GM21526 (cell line): ENCODE data around the gene SYNDIG1.
"Not testable (repeated sequence)": the region's sequence is repeated elsewhere in the genome, so short reads cannot be mapped to it uniquely, and the experiment has no call there.

Experiments used
- ATAC-seq: cut with Tn5 transposase; IDR thresholded peaks from one replicate; pipeline ENCODE4 v1.9.1; 2021; ENCODE audit warnings: moderate library complexity; ENCODE audit not compliant: unreplicated experiment, low FRiP score

SYNDIG1 gene

DNA sequence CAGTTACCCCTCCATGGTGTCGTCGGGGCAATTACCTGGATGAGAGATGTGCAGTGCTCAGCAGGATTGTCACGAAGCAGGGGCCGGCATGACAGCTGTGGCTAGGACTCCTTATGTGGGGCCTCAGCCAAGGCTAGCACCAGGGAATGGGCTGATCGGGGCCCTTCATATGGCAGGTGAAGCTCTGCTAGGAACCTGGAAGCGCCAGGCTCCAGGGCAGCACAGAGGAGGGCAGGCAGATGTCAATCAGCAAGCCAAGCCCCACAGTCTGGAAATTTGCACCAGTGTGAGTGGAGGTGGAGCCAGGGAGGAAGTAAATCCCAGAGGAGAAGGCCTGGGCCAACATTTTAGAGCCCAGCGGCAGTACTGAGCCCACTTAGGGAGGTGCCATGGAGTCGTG lies 21.2 kb downstream of the SYNDIG1 start:
- ATAC-seq, result no peak

DNA sequence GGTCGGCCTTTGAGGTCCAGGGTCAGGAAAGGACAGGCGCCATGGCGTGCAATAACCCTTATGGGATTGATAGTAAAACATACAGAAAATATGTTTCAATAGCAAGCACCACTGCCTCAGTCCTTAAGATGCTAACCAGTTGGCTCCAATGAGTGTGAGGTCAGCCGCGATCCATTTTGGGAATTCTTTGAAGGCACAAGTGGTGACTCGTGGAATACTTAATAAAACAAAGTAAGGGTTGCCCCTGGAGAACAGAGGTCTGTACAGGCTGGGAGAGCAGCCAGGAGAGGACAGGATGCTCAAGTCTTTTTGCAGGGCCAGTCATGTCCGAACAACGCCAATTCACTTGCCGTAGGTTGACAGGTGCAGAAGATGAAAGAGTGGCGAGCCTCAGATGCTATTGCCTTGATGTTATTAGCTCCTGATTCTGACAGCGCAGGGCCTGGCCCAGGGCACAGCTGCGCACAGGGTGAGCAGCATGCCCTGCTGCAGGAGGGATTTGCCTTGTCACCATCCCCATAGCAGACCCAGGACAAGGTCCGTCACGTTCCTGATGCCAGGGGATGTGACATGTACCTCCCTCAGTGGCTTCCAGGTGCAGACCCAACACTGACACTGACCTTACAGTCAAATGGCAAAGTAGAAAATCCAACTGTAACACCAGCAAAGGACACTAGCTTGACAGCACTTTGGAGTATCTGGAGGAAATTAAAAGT lies 21.8 kb downstream of the SYNDIG1 start:
- ATAC-seq, result no peak

DNA sequence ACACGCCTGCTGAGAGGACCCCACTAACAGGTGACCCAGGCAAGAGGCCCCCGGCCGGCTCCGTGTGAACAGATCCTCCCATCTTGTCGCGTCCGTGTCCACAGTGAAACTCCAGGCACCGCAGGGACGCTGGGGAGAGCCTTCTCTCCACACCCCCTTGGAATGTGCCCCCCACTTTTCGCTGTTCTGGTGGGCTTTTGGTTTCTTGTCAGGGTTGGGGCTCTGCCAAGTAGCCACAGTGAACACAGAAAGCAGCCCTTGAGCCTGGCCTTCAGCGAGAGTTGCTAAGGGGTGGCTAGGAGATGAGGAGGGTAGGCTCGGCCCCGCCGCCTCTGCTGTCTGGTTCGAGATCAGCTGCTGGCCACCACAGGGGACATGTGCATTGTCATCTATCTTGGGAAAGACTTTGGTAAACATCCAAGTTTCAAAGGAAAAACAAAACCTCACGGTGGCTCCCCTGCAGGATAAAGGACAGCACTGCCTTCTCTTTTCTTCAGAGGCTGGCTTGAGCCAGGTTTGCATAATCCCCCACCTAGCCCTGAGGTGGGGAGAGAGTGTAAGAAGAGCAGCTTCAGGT lies 22.7 kb downstream of the SYNDIG1 start:
- no peak for ATAC-seq

DNA sequence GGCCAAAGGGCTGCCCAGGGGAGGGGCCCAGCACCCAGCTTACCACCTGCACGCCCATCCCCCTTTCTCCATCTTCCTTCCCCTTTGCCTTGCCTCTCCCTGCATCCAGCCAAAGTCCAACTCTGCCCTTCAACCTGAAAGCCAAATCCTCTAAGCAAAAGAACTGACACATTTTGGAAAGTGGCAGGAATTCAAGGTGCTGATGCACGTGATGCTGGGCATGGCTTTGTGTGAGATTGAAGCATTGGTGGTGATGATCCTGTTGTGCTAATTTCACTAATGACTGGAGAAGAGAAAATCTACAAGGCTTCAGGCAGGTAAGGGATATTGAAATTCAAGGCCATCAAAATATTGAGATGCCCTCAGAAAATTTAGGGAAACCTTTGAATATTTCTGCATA lies 23.3 kb downstream of the SYNDIG1 start:
- ATAC-seq, result no peak

DNA sequence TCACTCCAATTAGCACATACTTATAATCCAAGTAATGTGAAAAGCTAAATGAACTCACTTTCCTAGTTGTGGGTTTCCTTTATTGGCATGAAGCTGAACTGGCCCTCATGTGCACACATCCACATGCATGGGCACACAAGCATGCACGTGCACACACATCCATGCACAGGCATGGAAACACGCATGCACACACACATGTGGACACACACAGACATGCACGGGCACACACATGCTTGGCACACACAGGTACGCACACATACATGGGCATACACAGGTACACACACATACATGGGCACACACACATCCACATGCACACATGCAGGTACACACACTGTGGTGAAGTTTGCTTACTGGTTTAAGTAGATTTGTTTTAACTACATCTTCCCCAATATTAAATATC lies 23.8 kb downstream of the SYNDIG1 start:
- ATAC-seq, result no peak

DNA sequence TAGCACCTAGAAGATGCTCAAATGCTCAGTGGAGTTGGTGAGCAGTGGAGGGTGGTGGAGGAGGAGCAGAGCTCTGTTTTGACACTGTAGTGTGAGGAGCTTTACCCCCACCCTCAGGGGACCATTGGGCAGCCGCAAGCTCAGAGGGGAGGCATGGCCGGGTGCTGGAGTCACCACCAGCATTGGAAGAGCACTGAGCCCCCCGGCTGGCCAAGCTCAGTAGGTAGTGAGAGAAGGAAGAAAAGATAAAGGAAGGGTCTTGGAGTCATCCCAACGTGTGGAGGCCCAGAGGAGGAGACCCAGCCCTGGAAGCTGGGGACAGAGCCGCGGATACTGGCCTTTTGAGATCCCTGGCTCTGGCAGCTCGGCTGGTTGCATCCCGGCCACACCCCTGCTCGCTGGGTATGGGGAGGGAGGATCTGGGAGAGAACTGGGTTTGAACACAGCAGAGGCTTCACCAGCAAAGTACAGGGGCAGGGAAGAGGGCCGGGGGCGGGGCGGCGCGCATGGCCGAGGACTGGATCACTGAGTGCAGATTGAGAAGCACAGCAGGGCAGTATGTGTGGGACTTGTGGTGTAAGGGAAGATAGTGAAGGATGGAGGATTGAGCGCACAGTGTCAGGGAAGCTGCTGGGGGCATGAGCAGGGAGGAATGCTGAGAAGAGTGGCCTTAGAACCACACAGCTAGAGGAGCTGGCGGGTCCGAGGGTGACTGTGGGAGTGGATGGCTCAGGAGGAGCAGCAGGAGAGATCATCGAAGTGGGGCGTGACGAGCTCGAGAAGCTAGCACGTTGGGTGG lies 24.4 kb downstream of the SYNDIG1 start:
- ATAC-seq, result no peak

DNA sequence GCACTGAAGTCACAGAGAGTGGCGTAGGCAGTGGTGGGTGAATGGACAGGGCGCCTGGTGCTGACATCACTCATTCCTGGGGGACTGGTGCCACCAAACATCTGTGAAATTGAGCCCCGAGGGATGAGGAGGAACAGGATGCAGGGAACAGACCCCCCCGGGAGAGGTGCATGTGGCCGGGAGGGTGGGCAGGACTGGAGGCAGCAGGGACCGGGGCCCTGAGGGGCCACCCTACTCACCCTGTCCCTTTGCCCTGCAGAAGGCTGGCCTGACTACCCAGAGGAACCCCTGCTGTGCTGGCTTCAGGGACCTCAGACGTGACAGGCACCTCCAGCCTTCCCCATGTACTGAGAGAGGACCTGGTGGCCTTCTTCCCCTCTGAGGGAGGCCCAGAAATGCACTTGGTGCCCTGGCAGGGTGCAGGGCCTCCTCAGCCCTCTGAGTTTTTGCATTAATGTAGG lies 25.1 kb downstream of the SYNDIG1 start:
- no peak for ATAC-seq

DNA sequence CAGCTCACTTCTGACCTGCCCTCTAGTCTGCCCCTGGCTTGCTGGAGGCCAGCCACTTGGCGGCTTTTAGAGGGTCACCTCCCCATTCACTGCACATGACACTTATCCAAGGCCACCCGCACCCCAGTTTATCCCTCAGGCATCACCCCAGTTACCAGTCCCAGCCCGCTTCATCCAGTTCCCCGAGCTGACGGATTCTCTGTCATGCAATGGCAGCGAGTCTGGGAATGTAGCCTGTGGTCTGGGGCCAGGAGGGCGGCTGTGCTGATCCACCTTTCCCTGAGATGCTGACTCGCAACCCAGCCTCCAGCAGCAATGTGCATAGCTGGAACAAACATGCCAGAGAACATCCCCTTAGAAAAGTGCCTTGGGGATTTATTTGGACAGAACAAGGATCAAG lies 25.8 kb downstream of the SYNDIG1 start:
- no peak for ATAC-seq

DNA sequence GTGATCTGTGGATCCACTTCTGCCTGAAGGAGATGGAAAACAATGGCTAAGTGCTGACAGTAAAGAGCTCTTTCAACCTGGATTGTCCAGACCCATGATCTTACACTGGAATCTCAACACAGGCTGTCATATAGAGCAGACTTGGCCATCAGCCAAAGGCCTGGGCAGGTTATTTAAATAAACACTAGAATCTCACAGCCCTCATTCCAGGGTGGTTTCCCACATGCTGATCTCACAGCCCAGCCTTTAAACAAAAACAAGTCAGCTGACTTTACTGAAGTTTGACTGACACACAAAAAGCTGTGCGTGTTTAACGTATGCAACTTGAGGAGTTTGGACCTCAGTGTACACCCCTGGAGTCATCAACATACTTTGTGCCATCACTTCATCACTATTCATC lies 28.4 kb downstream of the SYNDIG1 start:
- no peak for ATAC-seq

DNA sequence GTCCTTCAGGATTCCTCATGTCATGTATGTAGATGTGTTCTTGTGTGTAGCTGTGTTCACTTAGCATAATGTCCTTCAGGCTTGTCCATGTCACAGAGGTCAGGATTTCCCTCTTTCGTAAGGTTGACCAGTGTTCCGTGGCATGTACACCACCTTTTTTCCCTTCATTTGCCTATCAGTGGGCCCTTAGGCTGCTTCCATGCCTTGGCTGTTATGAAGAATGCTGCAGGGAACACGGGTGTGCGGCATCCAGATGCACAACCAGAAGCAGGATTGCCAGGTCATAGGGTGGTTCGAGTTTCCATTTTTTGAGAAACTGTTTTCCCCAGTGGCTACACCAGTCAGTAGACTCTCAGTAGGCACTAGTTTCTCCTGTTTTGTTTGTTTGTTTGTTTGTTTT lies 29.2 kb downstream of the SYNDIG1 start:
- no peak for ATAC-seq

DNA sequence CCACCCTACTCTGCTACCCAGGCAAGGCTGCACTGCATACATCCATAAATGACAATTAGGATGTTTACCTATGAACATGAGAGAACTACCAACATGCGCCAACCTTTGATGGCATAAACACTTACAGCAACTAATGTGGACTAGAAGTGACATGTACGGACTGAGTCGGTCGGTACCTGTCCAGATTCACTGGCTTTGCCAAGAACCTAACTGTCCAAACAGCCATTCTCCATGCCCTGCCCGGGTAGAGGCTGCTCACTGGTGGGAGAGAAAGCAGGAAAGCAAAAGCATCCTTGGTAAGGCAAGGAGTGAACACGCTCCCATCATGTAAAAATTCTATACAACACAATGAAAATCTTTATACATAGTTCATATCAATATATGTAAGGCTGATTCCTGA lies 30.0 kb downstream of the SYNDIG1 start:
- ATAC-seq, result no peak

DNA sequence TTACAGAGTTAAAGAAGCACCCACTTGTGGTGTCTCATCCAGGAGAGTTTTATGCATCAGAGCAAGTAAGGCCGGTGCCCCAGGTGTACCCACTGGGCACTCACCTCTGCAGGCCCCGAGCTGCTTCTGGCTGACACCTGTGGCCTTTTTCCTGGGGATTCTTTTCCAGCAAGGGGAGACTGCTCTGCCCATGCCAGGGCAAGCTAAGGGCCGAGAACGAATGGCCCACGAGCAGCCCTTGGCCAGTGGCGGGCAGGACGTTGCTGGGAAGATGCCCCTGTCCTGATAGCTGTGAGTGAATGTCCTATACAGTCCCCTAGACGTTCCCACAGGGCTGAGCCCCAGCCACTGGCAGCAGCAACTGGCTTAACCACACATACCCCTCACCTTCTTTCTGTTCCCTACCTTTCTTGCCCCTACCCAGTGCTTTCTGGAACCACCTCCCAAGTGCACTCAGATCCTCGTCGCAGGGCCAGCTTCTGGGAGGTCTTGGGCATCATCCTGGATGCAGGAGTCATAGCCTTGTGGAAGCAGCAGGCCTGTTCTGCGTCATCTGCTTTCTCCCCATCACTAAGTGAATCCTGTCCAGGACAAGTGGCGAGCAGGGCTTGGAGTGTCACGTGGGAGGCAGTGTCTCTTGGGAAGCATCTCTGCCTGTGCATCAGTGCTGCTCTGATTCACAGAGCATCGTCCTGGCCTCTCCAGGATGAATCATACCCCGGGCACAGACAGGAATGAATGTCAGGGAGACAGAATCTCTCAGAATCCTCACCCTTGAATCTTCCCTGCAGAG lies 32.5 kb downstream of the SYNDIG1 start:
- ATAC-seq, result no peak

DNA sequence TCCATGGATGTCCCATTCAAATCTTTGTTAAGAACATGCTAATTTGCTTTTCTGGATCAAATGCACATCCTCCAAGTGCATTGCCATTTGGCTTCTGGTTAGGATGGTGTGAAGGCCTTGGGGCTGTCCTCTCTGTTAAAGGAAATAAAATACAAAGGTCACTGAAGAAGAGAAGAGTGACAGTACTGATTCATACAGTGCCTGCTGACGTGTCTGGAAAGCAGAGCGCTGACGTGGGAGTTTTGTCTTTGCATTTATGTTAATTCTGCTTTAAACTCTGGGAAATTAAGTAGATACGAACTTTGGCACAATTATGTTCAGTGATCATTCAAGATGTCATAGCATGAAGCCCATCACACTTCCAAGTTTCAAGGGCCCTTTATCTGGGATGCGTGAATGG lies 33.2 kb downstream of the SYNDIG1 start:
- no peak for ATAC-seq

DNA sequence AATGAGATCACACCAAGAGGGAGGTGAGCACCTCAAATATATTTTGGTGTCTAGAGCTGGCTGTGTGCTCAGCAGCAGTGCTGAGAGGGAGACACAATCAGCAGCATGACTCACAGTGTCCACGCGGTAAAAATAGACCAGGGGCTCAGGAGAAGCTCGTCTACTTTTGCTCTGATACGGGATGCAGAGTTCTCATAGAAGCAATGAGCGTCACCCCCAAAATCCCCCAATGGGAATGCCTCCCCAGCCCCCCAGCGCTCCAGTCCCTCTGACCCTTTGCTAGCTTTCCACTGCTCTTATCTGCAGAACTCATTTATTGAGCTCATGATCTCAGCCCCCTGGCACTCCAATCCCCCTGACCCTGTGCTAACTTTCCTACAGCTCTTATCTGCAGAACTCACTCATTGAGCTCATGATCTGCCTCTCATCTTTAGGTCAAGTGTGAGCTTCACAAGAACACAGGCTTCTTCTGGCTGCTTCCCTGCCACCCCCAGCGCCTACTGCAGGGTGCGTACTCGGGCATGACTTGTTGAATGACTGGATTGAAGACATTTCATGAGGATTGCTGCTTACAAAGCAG lies 34.0 kb downstream of the SYNDIG1 start:
- no peak for ATAC-seq

DNA sequence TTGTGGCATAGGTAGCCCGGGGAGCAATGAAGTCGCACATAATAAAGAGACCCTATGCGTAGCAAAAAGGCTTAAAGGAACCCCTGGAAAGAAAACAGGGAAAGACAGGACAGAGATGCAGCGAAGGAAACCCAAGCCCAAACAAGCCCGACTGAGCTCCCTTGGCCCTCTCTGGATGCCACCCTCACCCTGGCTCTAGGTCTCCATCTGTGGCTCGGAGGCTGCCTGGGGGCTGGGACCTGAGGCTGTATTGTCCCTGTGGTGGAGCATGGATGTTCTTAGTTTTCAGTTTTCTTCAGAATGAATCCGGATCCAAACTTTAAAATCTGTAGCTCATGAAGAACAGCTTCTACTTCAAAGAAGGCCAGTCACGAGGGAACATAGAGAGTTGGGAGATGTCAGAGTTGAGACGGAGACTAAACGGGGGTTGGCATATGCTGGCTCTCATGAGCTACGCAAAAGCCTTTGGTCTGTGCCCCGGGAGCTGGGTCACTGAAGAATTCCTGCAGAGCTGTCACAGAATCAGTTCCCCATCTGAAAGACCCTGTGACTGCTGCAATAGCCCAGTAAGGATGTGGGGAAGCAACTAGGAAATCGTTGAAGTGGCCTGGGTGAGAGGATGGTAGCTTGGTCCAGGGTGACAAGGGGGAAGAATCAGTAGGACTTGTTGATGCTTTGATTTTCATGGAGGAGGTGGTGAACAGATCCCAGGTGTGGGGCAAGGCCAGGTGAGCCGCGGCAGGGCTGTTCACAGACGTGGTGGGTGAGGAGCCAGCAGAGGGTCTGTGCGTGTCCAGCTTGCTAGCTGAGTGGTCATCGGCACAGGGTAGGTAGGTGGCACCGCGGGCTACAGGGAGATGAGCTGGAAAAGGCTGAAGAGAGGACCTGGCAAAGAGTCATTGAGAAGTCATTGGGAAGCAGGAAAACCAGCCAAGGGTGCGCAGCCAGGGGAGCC lies 35.2 kb downstream of the SYNDIG1 start:
- no peak for ATAC-seq

DNA sequence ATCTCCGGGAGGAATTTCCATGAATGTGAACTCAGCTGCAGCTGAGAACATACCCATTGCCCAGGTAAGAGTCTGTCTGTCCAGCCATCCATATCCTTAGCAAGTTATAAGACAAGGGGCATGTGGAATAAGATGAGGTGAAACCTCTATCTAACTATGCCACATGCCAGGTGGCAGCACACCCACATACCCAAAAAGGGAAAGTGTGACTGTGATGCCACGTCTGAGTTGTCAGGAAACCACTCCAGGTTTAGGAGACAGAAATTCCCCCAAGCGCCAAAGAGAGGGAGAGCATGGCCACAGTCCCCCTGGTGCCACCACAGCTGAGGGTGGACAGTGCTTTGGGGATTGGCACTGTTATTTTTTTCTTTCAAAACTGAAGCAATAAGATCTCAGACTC lies 36.7 kb downstream of the SYNDIG1 start:
- no peak for ATAC-seq

DNA sequence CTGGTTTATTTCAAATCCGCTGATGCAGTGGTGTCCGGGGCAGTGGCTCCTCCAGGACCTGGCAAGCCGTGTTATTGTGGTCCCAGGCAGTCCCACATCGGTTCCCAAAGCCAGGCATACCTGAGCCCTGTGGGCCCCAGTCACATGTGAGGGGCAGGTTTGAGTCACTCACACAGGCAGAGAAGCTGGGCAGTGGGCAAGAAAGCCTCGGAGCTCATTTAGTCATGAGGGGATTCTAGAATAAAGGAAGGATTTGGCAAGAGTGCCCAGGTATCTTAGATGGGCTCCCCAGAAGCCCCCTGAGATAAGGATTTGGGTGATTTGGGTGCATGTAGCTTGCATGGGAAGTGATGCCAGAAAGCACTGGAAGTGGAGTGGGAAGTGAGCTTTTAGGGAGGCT lies 37.3 kb downstream of the SYNDIG1 start:
- ATAC-seq, result no peak

DNA sequence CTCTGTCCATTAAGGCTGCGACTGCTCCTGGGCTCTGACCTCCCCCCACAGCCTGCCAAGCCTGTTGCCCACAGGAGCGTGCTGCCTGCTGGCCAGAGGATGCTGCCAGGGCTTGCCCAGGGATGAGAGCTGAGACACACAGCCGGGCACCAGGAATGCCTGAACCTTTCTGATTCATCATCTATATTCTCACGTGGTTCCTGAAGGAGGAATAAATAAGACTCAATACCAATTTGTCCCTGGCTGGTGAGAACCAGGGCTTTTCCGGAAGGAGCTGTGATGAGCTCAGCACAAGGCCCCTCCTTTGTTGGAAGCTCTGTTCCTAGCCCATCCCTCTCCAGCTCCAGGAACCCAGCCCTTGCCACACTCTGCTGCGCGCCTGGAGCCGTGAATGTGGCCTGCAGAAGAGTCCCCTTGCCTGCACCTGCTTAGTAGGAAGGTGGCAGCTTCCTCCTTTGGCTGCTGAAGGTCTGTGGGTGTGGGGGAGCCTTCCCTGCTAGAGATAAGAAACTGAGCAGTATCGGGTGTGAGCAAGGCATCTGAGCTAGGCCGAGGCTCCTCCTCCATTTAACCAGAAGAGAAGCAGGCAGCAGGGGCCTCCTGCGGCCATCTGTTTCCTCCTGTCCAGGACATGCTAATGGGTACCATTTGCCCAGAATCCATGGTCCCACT lies 37.9 kb downstream of the SYNDIG1 start:
- ATAC-seq, result no peak

DNA sequence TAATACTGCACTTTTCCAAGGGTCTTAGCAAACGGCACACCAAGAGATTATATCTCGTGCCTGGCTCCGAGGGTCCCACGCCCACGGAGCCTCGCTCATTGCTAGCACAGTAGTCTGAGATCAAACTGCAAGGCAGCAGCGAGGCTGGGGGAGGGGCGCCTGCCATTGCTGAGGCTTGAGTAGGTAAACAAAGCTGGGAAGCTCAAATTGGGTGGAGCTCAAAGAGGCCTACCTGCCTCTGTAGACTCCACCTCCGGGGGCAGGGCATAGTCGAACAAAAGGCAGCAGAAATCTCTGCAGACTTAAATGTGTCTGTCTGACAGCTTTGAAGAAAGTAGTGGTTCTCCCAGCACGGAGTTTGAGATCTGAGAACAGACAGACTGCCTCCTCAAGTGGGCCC lies 43.0 kb downstream of the SYNDIG1 start:
- ATAC-seq, result not testable (repeated sequence)
